Amniotic stem cell (primary cell): ENCODE measurements around the gene SLC27A4.

Experiments used
- DNase-seq: peaks from one replicate; lab custom pipeline; 2025; lab: John Stamatoyannopoulos, UW

Gene SLC27A4

DNA sequence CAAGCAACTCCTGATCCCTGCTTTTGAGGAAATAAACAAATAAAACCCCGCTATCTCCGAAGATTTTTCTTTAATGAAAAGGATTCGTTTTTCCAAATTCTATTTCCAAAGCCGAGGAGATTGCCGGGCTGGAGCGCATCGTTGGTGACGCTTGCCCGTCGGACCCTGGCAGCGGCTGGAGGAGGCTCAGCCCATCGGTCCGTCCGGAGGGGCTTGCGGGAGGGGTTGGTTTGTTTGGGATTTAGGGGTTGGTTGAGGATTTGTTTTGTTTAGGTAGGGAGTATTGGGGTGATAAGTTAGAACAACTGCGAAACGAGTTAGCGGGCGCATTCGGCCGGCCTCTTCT, 51.6 kb downstream of the SLC27A4 start:
- no peak for DNase-seq

DNA sequence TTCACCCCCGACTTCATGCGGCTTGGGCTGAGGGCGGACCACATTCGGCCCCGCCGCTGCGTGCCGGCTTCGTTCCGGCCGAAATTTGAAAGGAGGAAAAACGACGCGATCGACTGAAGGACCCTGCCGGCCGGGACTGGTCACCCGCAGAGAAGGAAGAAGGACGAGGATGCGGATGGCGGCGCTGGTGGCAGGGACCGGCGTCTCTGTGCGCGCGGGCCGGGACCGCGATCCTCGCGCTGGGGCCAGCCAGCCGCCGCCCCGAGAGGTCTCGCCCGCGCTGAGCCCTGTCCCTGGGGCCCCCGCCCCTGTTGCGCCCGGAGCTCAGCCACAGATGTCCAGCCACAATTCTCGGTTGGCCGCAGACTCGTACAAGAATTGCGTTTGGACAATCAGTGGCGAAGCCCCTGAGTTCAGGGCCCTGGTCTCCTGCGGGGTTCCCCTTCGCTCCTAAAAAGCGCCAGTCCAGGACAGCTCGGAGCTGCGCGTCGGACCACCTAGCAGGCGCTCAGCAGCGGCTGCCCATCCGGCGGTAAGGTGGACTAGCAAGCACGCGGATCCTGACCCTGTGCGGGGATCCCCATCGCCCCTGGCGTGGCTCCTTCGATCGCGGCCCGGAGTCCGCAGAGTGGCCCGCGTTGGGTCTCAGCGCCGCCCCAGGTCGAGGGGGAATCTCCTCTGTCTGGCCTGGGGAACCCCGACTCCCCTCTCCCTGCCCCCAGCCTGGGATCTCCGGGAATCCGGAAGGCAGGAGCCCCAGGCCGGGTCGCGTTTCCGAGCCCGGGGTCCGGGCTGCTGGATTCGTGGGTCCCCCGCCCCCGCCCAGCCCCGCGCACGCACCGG, 52.2 kb downstream of the SLC27A4 start:
- DNase-seq, result no peak

DNA sequence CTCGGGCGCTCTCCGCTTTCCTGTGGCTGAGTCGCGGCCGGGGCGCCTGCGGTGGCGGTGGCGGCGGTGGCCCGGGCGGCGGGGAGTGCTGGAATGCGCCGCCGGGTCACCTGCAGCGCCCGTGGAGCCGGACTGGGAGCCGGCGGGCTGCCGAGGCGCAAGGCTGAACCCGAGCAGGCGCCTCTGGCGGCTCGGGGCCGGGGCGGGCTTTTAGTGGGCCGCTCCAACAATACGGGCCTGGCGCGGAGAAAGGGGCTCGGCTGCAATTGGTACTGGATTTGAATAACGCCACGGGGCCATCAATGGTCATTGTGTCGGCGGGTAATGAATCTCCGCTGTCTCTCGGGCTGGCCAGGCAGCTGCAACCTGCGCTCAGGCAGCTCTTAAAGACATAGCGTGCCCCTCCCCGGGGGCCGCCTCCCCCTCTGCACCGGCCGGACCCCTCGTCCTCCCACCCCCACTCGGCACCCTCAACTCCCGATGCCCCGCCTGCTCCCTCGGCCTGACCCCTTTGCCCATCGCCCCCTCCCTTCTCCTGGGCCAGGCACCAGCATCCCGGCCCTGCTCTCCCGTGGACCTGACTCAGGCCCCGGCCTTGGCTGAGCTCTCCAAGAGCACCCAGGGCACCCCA, 52.9 kb downstream of the SLC27A4 start:
- no peak for DNase-seq

DNA sequence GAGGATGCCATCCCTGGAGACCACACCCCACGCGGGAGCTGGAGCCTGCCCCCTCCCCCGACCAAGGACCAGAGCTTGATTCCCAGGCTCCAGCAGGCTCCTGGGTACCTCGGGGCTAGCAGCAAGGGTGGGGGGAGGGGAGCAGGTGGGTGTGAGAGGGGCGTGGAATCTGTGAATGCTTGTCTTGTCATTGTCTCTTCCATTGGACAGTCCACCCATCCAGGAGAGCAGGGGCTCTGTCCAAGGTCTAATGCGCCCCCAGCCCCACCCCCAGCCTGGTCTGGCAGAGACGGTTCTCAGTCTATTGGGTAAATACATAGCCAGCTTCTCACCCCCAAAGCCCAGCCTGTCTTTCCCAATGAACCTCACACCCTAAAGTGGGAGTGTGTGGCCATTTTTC, 53.6 kb downstream of the SLC27A4 start:
- no peak for DNase-seq

DNA sequence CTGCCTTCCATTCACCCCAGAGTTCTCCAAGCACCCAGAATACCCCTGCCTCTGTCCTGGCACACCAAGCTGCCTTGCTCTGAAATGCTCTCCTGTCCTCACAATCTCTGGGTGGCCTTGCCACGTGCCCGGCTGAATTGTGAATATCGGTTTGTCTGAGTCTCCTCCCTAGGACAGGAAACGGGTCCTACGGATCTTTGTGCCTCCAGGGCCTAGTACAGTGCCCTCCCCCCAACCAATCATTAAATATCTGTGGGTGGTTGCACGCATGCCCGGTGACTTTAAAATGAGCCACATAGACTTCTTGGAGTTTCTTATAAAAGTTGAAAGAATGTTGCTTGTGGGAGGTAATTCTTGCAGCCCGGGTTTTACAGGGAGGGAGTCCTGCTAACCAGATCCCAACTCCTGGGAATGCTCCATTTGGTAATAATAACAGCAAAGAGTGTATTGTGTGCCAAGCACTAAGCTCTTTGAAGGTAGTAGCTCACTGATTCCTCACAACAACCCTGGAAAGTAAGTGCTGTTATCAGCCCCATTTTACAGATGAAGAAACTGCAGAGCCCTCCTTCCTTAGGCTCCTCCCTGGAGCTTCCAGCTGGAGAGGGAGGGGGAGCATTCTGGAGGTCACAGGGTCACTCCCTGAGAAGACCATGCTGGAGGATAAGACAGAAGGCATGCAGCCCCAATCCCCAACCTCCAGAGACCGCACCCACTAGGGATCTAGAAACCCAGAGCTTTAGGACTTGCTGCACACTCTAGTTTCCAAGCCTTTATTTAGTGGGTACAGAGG, 54.2 kb downstream of the SLC27A4 start:
- no peak for DNase-seq

DNA sequence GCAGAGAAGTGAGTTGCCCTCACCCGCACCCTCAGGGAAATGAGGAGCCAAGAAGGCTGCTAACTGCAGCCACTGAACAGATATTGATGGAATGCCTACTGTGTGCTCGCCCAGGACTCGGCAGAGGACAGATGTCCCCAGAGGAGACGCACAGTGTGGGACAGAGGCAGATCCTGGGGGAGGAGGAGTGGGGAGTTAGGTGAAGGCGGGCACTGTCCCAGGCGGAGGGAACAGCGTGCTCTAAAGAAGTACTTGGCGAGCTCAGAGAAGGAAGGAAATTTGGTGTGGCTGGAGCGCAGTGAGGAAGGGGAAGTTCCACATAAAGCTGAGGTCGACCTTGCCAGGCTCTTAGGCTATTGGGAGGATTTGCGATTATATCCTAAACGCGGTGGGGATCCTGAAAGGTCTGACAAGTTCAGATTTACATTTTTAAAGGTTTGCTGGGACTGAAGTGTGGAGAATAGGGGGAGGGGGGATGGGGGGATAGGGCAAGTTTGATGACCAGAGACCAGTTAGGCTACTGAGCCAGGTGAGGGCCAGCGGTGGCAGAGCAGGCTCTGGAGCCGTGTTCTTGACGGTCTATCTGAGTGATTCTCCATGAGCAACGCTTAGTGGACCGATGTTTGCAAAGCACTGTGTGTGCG, 56.8 kb downstream of the SLC27A4 start:
- DNase-seq, result no peak

DNA sequence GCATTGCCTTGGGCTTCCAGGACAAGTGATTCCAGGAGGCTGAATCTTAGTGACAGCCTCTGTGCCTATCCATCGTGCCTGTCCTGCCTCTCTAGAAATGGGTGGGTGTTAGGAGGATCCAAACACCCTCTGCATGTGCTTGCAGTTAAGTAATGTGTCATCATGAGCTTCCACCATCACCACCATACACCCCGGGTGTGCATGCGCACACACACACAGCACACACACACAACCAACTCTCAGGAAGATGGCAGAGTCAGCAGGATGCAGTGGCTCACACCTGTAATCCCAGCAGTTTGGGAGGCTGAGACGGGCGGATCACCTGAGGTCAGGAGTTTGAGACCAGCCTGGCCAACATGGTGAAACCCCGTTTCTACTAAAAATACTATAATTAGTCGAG, 57.5 kb downstream of the SLC27A4 start:
- DNase-seq, result no peak

DNA sequence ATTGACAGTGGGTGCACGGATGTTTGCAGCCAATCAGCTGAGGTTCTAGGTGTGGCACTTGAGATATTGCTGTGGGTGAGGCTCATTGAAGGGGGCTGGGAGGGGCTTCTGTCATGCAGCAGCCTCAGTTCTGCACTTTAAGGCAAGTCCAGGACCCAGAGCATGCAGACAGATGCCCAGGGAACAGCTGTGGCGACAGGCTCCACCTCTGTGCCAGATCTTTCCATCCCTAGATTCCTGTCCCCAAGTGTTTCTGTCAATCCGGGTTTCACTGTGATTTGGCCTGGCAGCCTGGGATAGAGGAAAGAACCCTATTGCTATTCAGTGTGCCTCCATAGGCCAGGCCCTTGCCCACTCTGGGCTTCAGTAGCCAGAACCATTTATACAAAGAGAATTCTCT, 59.5 kb downstream of the SLC27A4 start:
- no peak for DNase-seq

DNA sequence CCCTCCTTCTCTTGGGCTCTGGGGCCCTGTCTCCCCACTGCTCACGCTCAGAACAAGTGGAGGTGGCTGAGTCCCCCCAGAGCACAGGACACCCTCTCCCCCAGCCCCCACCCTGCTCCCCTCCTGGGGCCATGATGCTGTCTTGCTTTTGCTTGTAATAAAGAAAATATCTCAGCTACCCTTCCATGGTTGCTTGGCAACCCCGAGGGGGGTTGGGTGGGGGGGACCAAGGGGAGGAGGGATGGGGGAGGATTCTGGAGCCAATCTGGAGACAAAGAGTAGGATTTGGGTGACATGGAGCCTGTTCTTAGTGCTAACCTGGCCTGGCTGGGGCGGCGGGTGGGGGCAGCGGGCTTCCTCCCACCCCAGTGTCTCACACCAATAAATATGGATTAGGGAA, 64.2 kb downstream of the SLC27A4 start:
- DNase-seq, result no peak

DNA sequence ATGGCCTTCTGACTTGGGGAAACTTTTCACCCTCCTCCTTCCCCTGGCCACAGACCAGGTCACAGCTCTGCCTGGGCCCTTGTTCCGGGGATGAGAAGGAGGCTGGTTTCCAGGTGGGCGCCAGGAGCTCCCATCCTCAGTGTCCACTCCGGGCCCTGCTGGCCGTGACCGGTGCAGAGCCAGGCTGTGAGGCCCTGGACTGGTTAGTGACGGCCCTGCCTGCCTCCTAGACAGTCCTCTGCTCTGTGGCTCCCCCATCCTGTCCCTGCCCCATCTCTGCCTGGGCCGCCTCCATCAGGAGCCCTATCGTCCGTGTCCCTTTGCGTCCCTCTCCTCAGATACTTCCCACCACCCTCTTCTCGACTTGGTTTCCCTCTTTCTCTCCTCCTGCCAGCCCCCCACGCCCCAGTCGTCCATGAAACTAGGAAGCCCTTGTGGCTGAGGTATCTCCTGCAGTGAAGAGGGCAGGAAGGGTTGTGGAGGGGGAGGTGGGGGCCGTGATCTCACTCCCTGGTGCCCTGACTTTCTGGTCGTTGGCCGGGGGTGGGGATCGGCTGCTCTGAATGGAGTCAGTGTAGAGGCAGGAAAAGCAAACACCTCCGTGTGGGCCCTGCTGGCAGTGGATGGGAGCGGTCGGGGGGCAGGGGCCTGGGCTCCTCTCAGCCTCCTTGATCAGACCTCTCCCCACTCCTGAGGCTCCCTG, 64.9 kb downstream of the SLC27A4 start:
- no peak for DNase-seq

DNA sequence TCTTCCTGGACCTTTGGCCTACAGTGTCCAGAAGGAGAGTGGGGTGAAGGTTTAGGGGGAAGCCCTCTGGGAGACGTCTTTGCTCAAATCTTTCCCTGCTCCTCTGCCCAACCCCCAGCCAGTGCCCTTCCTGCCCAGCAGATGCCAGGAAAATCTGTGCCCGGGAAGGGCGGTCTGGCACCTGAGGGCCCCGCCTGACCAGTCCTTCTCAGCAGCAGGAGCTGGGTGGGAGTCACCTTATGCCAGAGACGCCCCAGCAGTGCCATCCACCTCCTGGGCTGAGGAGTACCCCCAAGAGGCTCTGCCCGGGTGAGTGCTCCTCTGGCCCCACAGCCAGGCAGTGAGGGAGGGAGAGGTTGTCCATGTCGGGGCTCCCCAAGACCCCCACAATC, 65.4 kb downstream of the SLC27A4 start:
- DNase-seq, result no peak

DNA sequence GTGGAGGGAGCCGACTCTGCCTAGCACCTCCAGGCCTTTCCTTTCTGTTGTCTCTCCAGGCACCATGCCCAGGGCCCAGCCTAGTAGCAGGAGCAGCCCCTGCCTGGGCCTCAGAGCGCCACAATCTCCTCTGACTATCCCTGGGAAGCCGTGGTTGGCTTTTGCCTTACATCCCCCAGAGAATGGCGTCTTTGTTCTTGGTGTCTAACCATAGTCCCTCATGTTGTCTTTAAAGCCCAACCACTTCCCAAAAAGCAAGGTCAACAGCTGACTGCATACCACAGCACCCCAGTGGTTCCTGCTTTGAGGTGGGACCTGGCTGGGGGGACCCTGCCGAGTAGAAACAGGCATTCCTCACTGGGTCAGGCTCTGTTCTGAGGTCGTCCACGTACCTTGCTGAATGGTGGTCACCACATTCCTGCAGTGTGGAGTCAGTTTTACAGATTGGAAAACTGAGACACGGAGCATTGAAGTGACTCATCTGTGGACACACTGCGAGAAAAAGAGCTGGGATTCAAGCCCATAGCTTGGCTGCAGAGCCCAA, 66.6 kb downstream of the SLC27A4 start:
- no peak for DNase-seq

DNA sequence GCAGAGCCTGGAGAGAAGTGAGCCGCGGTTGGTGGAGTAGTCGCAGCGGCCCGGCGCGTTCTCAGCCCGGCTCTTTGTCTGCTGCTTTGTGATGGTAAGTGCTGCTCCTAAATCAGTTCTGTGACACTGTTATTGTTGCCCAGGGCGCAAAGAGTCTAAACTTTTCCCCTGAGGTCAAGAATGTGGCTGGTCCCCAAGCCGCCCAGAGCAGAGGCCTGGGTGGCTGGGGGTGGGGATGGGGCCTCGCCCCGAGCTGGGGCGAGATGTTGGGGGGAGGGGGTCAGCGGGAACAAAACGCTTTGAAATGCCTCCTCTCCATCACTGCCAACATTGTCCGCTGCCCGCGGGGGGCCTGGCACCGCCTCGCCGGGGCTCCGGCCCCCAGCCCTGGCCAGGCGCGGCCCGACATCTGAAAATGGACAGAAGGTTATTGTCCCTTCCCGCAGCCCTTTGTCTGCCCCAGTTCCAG, 68.7 kb downstream of the SLC27A4 start:
- DNase-seq, result no peak

DNA sequence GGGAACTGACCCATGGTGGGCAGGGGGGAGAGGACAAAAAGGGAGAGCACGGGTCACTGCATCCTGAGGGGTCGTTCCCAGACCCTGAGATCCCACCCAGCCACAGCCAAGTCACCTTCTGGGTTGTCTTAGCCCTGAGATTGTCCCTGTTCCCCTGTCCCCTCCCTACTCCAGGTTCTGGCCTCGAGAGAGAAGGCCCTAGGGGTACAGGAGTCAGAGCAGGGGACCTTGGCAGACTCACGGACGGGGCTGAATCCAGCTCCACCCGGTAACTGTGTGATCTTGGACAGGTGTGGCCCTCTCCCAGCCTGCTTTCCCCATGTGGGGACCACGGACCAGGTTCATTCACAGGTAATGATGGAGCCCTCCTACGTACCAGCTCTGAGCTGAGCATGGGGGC, 69.1 kb downstream of the SLC27A4 start:
- DNase-seq, result no peak

DNA sequence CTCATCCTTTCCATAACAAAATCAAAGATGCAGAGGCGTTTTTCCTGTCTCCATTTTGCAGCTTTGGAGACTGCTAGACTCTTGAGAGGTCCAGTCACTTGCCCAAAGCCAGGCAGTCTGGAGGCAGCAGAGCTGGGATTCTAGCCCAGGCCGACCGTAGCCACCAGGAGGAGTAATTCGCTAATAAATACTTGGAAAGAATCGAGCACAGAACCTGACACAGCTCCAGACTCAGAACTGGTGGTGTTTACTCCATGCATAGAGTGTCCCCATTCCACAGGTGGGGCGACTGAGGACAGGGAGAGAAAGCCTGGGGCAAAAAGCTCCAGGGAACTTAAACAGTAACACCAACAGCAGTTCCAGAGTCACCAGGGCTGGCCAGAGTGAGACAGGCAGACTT, 69.7 kb downstream of the SLC27A4 start:
- DNase-seq, result no peak
